A549 (cell line): ENCODE data around the gene GNB1L. TPM values are rescaled to one million over a fixed set of nuclear protein-coding genes. Genes with fewer than 3 reads are reported as not detected.

ENCODE experiments used
- ATAC-seq, 2 experiments: fragments of 200-7000 bp in 1 of 2; fragments of >200 bp in 1 of 2; cut with Nextera tagmentation in 1 of 2; cut with Tn5 transposase in 1 of 2; 3 replicates each; pipeline versions ENCODE4 v1.8.0 to v1.9.1; 2018 to 2020; ENCODE audit warnings: mild to moderate bottlenecking in 1 of 2, moderate library complexity in 1 of 2
- CTCF ChIA-PET: fragments of 300-600 bp; sonication (Branson Sonifier 250); formaldehyde crosslinking; extraction: SDS; loops from one replicate; lab custom pipeline; 2021; ENCODE audit warnings: antibody characterized with exemption, inconsistent platforms; lab: Yijun Ruan, JAX
- POLR2A ChIA-PET: fragments of 350-600 bp; formaldehyde crosslinking; extraction: SDS; loops from one replicate; lab custom pipeline; 2021; ENCODE audit warnings: antibody characterized with exemption, inconsistent platforms; lab: Yijun Ruan, JAX
- DNase-seq, 2 experiments: peaks; one replicate each; pipeline versions ENCODE4 v3.0.0 to v3.0.0-alpha.2; 2011 to 2016; ENCODE audit warnings: low read depth in 1 of 2, low spot score in 1 of 2
- FAIRE-seq: peaks from 2 replicates; lab custom pipeline; 2011; peaks lifted over from hg19 to GRCh38; lab: Jason Lieb, UNC
- H3K27ac ChIP-seq, 2 experiments: fragments of >200 bp; sonication (Bioruptor Twin); formaldehyde crosslinking; 3 replicates each; pipeline ENCODE4 v1.5.1; 2016 to 2017
- H3K4me1 ChIP-seq: fragments of >200 bp; sonication (Bioruptor Twin); formaldehyde crosslinking; 3 replicates; pipeline ENCODE4 v1.6.1; 2016
- H3K4me2 ChIP-seq: fragments of >200 bp; sonication (Bioruptor Twin); formaldehyde crosslinking; 3 replicates; pipeline ENCODE4 v1.6.1; 2016
- H3K4me3 ChIP-seq: fragments of >200 bp; sonication (Bioruptor Twin); formaldehyde crosslinking; 3 replicates; pipeline ENCODE4 v1.5.1; 2016
- H3K9me3 ChIP-seq: fragments of >200 bp; sonication (Bioruptor Twin); formaldehyde crosslinking; 3 replicates; pipeline ENCODE4 v1.6.1; 2016
- CHD4 ChIP-seq: fragments of 200-600 bp; sonication (generic); IDR thresholded peaks from 2 replicates; pipeline ENCODE4 v1.6.1; 2016; ENCODE audit warnings: antibody characterized with exemption, mild to moderate bottlenecking, borderline replicate concordance
- EP300 ChIP-seq, 2 experiments: fragments of >200 bp; sonication (Bioruptor Twin); formaldehyde crosslinking; IDR thresholded peaks; 2 replicates in 1 of 2; 3 replicates in 1 of 2; pipeline ENCODE4 v1.6.1; 2016 to 2017
- FOSB ChIP-seq: fragments of 250-450 bp; sonication (Bioruptor Pico); IDR thresholded peaks from 2 replicates; pipeline ENCODE4 v1.5.0; 2020; ENCODE audit warnings: mild to moderate bottlenecking, moderate library complexity
- GATA3 ChIP-seq: IDR thresholded peaks from 2 replicates; pipeline ENCODE4 v1.6.1; 2012; ENCODE audit warnings: borderline replicate concordance
- HOXA7 ChIP-seq: fragments of 250-450 bp; sonication (Bioruptor Pico); IDR thresholded peaks from 2 replicates; pipeline ENCODE4 v1.5.0; 2020; ENCODE audit warnings: mild to moderate bottlenecking, moderate library complexity
- HOXB13 ChIP-seq: fragments of 250-450 bp; sonication (Bioruptor Pico); IDR thresholded peaks from 2 replicates; pipeline ENCODE4 v1.5.0; 2020; ENCODE audit warnings: low read depth, mild to moderate bottlenecking, moderate library complexity
- KDM1A ChIP-seq: fragments of 200-600 bp; sonication (generic); IDR thresholded peaks from 2 replicates; pipeline ENCODE4 v1.6.1; 2016; ENCODE audit warnings: low read depth, mild to moderate bottlenecking
- MAZ ChIP-seq: fragments of 150-350 bp; IDR thresholded peaks from 2 replicates; pipeline ENCODE4 v1.6.1; 2014; ENCODE audit warnings: antibody characterized with exemption, low read depth, low read length, borderline replicate concordance
- MYC ChIP-seq: IDR thresholded peaks from 2 replicates; pipeline ENCODE4 v1.6.1; 2012; ENCODE audit warnings: mild to moderate bottlenecking, inconsistent platforms, low read length, improper control_type of control experiment, borderline replicate concordance
- NFE2L2 ChIP-seq: fragments of 150-350 bp; conservative IDR thresholded peaks from 2 replicates; pipeline ENCODE4 v1.6.1; 2014; ENCODE audit warnings: low read length
- POLR2A ChIP-seq: IDR thresholded peaks from 2 replicates; pipeline ENCODE4 v1.6.1; 2012; ENCODE audit warnings: mild to moderate bottlenecking, low read length
- RARB ChIP-seq: fragments of 250-450 bp; sonication (Bioruptor Pico); IDR thresholded peaks from 2 replicates; pipeline ENCODE4 v1.8.0; 2021; ENCODE audit warnings: mild to moderate bottlenecking, moderate library complexity
- RFX5 ChIP-seq: fragments of 450-650 bp; IDR thresholded peaks from 2 replicates; pipeline ENCODE4 v1.7.1; 2014; ENCODE audit warnings: antibody characterized with exemption, mild to moderate bottlenecking, moderate library complexity
- RNF2 ChIP-seq: fragments of 200-600 bp; sonication (generic); IDR thresholded peaks from 2 replicates; pipeline ENCODE4 v1.6.1; 2016; ENCODE audit warnings: low read depth, mild to moderate bottlenecking, antibody characterized with exemption, moderate library complexity, borderline replicate concordance
- SMC3 ChIP-seq: fragments of >200 bp; sonication (Bioruptor Twin); formaldehyde crosslinking; IDR thresholded peaks from 3 replicates; pipeline ENCODE4 v1.6.1; 2018; ENCODE audit warnings: inconsistent platforms
- SREBF2 ChIP-seq: fragments of 450-650 bp; IDR thresholded peaks from 2 replicates; pipeline ENCODE4 v1.6.1; 2014; ENCODE audit warnings: mild to moderate bottlenecking, moderate library complexity
- TP53 ChIP-seq: fragments of 250-450 bp; sonication (Bioruptor Pico); IDR thresholded peaks from 2 replicates; pipeline ENCODE4 v1.5.0; 2021; ENCODE audit warnings: mild to moderate bottlenecking, moderate library complexity
- ZC3H11A ChIP-seq: fragments of 450-650 bp; IDR thresholded peaks from 2 replicates; pipeline ENCODE4 v1.6.1; 2014; ENCODE audit warnings: antibody characterized with exemption, mild to moderate bottlenecking
- ZFP36 ChIP-seq: fragments of 450-650 bp; IDR thresholded peaks from 2 replicates; pipeline ENCODE4 v1.6.1; 2014; ENCODE audit warnings: borderline replicate concordance; ENCODE audit not compliant: partially characterized antibody
- ZSCAN20 ChIP-seq: fragments of 250-450 bp; sonication (Bioruptor Pico); IDR thresholded peaks from 2 replicates; pipeline ENCODE4 v1.8.0; 2022; ENCODE audit warnings: mild to moderate bottlenecking, moderate library complexity
- WGBS: methylation state at CpG from one replicate; pipeline ENCODE4 v1.1.6; 2017; ENCODE audit errors: missing lambda C conversion rate; 5-methylcytosine and 5-hydroxymethylcytosine counted together
- polyA plus RNA-seq, 4 experiments: library from polyadenylated mRNA; depleted of rRNA in 3 of 4; stranded (reverse); fragments of >200 nt; fragmentation: RNase III in 1 of 4; extraction: RNeasy Plus Mini Kit Qiagen cat#74134 plus additional on column Dnase treatment in 1 of 4; gene quantifications; 2 replicates in 3 of 4; 3 replicates in 1 of 4; pipeline ENCODE4 v1.2.3, GENCODE V29; 2011 to 2017
- TF ChIP-seq, protein P1 (sequence below): fragments of 150-350 bp; IDR thresholded peaks from 2 replicates; pipeline ENCODE4 v1.6.1; 2014; ENCODE audit warnings: low read depth, mild to moderate bottlenecking, low read length
- TF ChIP-seq, protein P2 (sequence below): fragments of 200-600 bp; sonication (generic); IDR thresholded peaks from 2 replicates; pipeline ENCODE4 v1.6.1; 2016; ENCODE audit warnings: antibody characterized with exemption, mild to moderate bottlenecking, moderate library complexity
- TF ChIP-seq, protein P3 (sequence below): fragments of 250-450 bp; sonication (Bioruptor Pico); IDR thresholded peaks from 2 replicates; pipeline ENCODE4 v1.5.0; 2021; ENCODE audit warnings: mild to moderate bottlenecking, moderate library complexity, borderline replicate concordance

Gene GNB1L
- polyA plus RNA-seq, 2 of the 4 experiments (the other 2 are of a cell fraction): 1.8 to 10.3 TPM

DNA sequence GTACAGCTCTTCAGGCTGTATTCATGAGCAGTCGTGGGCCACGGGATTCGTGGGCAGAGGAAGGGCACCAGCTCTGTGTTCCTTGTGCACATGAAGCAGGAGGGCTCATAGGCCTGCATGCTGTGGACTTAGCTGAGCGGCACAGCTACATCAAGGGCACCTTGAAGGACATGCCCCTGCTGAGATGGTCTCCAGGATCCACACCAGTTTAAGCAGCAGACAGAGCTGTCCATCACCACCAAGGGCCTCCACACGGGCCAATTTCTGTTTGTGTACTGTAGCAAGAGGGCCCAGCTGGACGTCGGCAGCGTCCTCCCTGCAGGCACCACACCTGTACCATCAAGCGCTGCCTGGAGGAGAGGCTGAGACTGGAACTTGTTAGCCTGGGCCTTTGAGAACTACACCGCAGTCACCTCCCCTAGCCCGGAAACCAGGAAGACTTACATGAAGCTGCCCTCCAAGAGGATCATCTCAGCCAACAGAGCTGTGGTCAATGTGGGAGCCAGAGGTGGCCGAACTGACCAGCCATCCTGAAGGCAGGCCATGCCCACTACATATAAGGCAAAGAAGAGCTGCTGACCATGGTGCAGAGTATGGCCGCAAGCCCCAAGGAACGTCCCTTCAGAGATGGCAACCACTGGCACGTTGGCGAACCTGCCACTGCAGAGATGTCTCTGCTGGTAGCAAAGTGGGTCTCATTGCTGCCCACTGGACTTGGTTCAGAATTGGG, 32.7 kb upstream of the GNB1L start:
- TF ChIP-seq RFX5: no peak
- no peak for TF ChIP-seq HOXB13
- no peak for TF ChIP-seq MAZ
- TF ChIP-seq TP53 (CRISPR knock-in tag): no peak
- TF ChIP-seq MYC: no peak
- TF ChIP-seq EP300 (IDR thresholded peaks at IDR 0.05): no peak
- TF ChIP-seq KDM1A: no peak
- TF ChIP-seq HOXA7: no peak
- TF ChIP-seq FOSB: no peak
- no peak for TF ChIP-seq RNF2
- TF ChIP-seq, protein P1, sequence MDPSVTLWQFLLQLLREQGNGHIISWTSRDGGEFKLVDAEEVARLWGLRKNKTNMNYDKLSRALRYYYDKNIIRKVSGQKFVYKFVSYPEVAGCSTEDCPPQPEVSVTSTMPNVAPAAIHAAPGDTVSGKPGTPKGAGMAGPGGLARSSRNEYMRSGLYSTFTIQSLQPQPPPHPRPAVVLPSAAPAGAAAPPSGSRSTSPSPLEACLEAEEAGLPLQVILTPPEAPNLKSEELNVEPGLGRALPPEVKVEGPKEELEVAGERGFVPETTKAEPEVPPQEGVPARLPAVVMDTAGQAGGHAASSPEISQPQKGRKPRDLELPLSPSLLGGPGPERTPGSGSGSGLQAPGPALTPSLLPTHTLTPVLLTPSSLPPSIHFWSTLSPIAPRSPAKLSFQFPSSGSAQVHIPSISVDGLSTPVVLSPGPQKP: no peak
- no peak for TF ChIP-seq POLR2A
- no peak for TF ChIP-seq SREBF2
- DNase-seq (no peak), FAIRE-seq (no peak), ATAC-seq (no peak)
- ChIA-PET POLR2A (no interaction called here), CTCF (interaction anchor here (1.2 to 4.2 kb wide), 3 partner anchors 23 to 157 kb away, joined by 3 to 25 read pairs (median 4); no protein-coding TSS in a partner anchor)
- 95% methylated on average over 4 of the region's 16 CpGs for WGBS
- Histone ChIP-seq H3K4me1 (peaks cover 21% of the 10 kb centered on the region), H3K4me2 (no peak overlapping the region), H3K9me3 (no peaks in the 10 kb centered on the region), H3K27ac (no peak overlapping the region), H3K4me3 (no peak overlapping the region)

DNA sequence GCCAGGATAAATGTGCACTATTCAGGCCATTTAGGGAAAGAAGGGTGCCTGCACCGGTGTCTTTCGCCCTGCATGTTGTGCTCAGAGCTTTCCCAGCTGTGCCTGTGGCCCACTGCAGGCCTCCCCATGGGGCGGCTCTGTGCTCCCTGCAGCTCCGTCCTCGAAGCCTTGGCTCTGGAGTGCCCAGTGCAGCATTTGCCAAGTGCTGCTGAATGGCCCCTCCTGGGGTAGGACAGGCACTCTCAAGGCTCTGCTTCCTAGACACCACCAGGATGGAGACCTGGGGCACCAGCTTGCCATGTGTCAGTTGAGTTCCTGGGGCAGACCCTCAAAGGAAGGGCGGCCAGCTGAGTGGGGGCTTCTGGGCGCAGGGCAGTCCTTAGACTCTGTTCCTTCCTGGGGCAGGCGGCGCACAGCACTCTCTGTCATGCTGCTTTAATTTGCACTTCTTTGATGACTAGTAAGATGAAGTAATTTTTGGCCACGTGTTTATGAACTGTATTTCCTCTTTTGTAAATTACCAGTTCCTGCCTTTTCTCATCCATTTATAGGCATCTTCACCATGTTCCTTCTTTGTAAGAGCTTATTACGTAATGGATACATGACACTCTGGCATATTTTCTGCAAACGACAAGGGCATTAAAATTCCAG, 32.1 kb upstream of the GNB1L start:
- Histone ChIP-seq H3K9me3 (no peaks in the 10 kb centered on the region), H3K4me3 (no peak overlapping the region)
- FAIRE-seq: no peak
- TF ChIP-seq, protein P2, sequence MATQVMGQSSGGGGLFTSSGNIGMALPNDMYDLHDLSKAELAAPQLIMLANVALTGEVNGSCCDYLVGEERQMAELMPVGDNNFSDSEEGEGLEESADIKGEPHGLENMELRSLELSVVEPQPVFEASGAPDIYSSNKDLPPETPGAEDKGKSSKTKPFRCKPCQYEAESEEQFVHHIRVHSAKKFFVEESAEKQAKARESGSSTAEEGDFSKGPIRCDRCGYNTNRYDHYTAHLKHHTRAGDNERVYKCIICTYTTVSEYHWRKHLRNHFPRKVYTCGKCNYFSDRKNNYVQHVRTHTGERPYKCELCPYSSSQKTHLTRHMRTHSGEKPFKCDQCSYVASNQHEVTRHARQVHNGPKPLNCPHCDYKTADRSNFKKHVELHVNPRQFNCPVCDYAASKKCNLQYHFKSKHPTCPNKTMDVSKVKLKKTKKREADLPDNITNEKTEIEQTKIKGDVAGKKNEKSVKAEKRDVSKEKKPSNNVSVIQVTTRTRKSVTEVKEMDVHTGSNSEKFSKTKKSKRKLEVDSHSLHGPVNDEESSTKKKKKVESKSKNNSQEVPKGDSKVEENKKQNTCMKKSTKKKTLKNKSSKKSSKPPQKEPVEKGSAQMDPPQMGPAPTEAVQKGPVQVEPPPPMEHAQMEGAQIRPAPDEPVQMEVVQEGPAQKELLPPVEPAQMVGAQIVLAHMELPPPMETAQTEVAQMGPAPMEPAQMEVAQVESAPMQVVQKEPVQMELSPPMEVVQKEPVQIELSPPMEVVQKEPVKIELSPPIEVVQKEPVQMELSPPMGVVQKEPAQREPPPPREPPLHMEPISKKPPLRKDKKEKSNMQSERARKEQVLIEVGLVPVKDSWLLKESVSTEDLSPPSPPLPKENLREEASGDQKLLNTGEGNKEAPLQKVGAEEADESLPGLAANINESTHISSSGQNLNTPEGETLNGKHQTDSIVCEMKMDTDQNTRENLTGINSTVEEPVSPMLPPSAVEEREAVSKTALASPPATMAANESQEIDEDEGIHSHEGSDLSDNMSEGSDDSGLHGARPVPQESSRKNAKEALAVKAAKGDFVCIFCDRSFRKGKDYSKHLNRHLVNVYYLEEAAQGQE: no peak
- TF ChIP-seq MAZ: no peak
- no peak for TF ChIP-seq CHD4
- no peak for TF ChIP-seq POLR2A
- TF ChIP-seq RNF2: no peak
- no peak for TF ChIP-seq ZSCAN20 (CRISPR knock-in tag)
- no peak for TF ChIP-seq NFE2L2
- TF ChIP-seq MYC: no peak
- TF ChIP-seq SMC3: no peak
- TF ChIP-seq, protein P3, sequence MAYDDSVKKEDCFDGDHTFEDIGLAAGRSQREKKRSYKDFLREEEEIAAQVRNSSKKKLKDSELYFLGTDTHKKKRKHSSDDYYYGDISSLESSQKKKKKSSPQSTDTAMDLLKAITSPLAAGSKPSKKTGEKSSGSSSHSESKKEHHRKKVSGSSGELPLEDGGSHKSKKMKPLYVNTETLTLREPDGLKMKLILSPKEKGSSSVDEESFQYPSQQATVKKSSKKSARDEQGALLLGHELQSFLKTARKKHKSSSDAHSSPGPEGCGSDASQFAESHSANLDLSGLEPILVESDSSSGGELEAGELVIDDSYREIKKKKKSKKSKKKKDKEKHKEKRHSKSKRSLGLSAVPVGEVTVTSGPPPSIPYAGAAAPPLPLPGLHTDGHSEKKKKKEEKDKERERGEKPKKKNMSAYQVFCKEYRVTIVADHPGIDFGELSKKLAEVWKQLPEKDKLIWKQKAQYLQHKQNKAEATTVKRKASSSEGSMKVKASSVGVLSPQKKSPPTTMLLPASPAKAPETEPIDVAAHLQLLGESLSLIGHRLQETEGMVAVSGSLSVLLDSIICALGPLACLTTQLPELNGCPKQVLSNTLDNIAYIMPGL (CRISPR knock-in tag): no peak
- TF ChIP-seq ZC3H11A: no peak
- TF ChIP-seq ZFP36: no peak
- no peak for TF ChIP-seq RARB (CRISPR knock-in tag)
- TF ChIP-seq FOSB: no peak
- TF ChIP-seq GATA3: no peak
- TF ChIP-seq, all 56 proteins: peak for 0
- Histone ChIP-seq H3K4me2 (no peak overlapping the region), H3K27ac (no peak overlapping the region), H3K4me1 (peaks cover 25% of the 10 kb centered on the region)
- ChIA-PET POLR2A (no interaction called here), CTCF (interaction anchor here (0.7 to 4.2 kb wide), 4 partner anchors 23 to 156 kb away, joined by 3 to 25 read pairs (median 4); no protein-coding TSS in a partner anchor)
- ATAC-seq: no peak
- 88% methylated on average over 10 of the region's 12 CpGs for WGBS
- DNase-seq: no peak
